GM23248 (cell line): Measurements from ENCODE around the gene DRAXIN. TPM values are rescaled to one million over a fixed set of nuclear protein-coding genes. Genes with fewer than 3 reads are reported as not detected.

Experiments used
- DNase-seq: peaks from one replicate; pipeline ENCODE4 v3.0.0-alpha.2; 2015
- H2AFZ ChIP-seq: fragments of 200-600 bp; sonication (generic); 2 replicates; pipeline ENCODE4 v1.6.1; 2016; ENCODE audit warnings: antibody characterized with exemption
- H3F3A ChIP-seq: fragments of 200-600 bp; sonication (generic); 2 replicates; pipeline ENCODE4 v1.6.1; 2016; ENCODE audit warnings: mild to moderate bottlenecking, antibody characterized with exemption, mixed run types; ENCODE audit not compliant: insufficient read depth
- H3K27ac ChIP-seq: fragments of 200-600 bp; sonication (generic); 2 replicates; pipeline ENCODE4 v1.5.1; 2016; ENCODE audit warnings: mild to moderate bottlenecking
- H3K27me3 ChIP-seq: fragments of 200-600 bp; sonication (generic); replicated peaks from 2 replicates; pipeline ENCODE4 v1.6.1; 2016; ENCODE audit warnings: mild to moderate bottlenecking; ENCODE audit not compliant: insufficient read depth
- H3K36me3 ChIP-seq: fragments of 200-600 bp; sonication (generic); 2 replicates; pipeline ENCODE4 v1.6.1; 2016; ENCODE audit warnings: low read depth, mild to moderate bottlenecking
- H3K4me1 ChIP-seq: fragments of 200-600 bp; sonication (generic); 2 replicates; pipeline ENCODE4 v1.6.1; 2016; ENCODE audit warnings: mild to moderate bottlenecking; ENCODE audit not compliant: insufficient read depth
- H3K4me2 ChIP-seq: fragments of 200-600 bp; sonication (generic); one replicate; pipeline ENCODE4 v1.6.1; 2016; ENCODE audit warnings: mild to moderate bottlenecking; ENCODE audit not compliant: unreplicated experiment
- H3K4me3 ChIP-seq: fragments of 200-600 bp; sonication (generic); 2 replicates; pipeline ENCODE4 v1.5.1; 2016; ENCODE audit warnings: mild to moderate bottlenecking
- H3K79me2 ChIP-seq: fragments of 200-600 bp; sonication (generic); 2 replicates; pipeline ENCODE4 v1.6.1; 2016; ENCODE audit warnings: mild to moderate bottlenecking; ENCODE audit not compliant: insufficient read depth
- H3K9ac ChIP-seq: fragments of 200-600 bp; sonication (generic); 2 replicates; pipeline ENCODE4 v1.6.1; 2016; ENCODE audit warnings: mild to moderate bottlenecking
- H3K9me2 ChIP-seq: fragments of 200-600 bp; sonication (generic); 2 replicates; pipeline ENCODE4 v1.6.1; 2016; ENCODE audit warnings: mixed run types, mild to moderate bottlenecking, moderate library complexity; ENCODE audit not compliant: insufficient read depth
- H3K9me3 ChIP-seq: fragments of 200-600 bp; sonication (generic); one replicate; pipeline ENCODE4 v1.6.1; 2017; ENCODE audit warnings: low read depth
- H4K20me1 ChIP-seq: fragments of 200-600 bp; sonication (generic); 2 replicates; pipeline ENCODE4 v1.6.0; 2016; ENCODE audit not compliant: insufficient read depth
- EZH2 ChIP-seq: fragments of 200-600 bp; sonication (generic); IDR thresholded peaks from 2 replicates; pipeline ENCODE4 v1.6.1; 2018; ENCODE audit warnings: antibody characterized with exemption, mild to moderate bottlenecking; ENCODE audit not compliant: insufficient read depth, poor library complexity, severe bottlenecking
- EZH2phosphoT487 ChIP-seq: fragments of 200-600 bp; sonication (generic); IDR thresholded peaks from 2 replicates; pipeline ENCODE4 v1.6.1; 2018; ENCODE audit warnings: antibody characterized with exemption, moderate library complexity, mild to moderate bottlenecking, low read depth; ENCODE audit not compliant: insufficient read depth
- WGBS, 2 experiments: methylation state at CpG; one replicate each; pipeline ENCODE4 v1.1.6; 2015 to 2017; ENCODE audit warnings: low lambda C conversion rate in 2 of 2, low coverage in 1 of 2; ENCODE audit errors: missing lambda C conversion rate in 2 of 2; 5-methylcytosine and 5-hydroxymethylcytosine counted together
- in situ Hi-C: fragments of 300-500 bp; cut with MboI; formaldehyde crosslinking; loops from 2 replicates; pipeline ENCODE4 v1.15.0; 2020
- polyA plus RNA-seq: library from polyadenylated mRNA; unstranded; fragments of >200 nt; fragmentation: Nextera tagmentation; extraction: Ambion mirVana; gene quantifications from 2 replicates; pipeline ENCODE4 v1.2.1, GENCODE V29; 2016
- total RNA-seq: library from RNA; depleted of rRNA; stranded (reverse); fragments of >200 nt; shearing (Covaris generic); gene quantifications from 2 replicates; pipeline ENCODE4 v1.2.3, GENCODE V29; 2014

The DRAXIN gene
- total and polyA plus RNA-seq, 2 experiments from 2014 or later, result 0.06 to 0.11 TPM

GRCh38 chr1:11722538-11722937 is 31.0 kb downstream of the DRAXIN start:
- no peak overlapping the region for H3K27ac ChIP-seq
- no peaks in the 10 kb centered on the region for H3F3A ChIP-seq
- WGBS, 2 experiments, result 35 to 58% methylated on average over 2 of the region's 2 CpGs
- H3K79me2 ChIP-seq, result no peaks in the 10 kb centered on the region
- no peak overlapping the region for H3K9ac ChIP-seq
- no peaks in the 10 kb centered on the region for H3K9me3 ChIP-seq
- H3K9me2 ChIP-seq, result no peaks in the 10 kb centered on the region
- H3K4me3 ChIP-seq, result no peak overlapping the region
- no peaks in the 10 kb centered on the region for H4K20me1 ChIP-seq
- no peak for DNase-seq
- no peak overlapping the region for H2AFZ ChIP-seq
- no peak overlapping the region for H3K4me2 ChIP-seq
- in situ Hi-C loops, result no loop called here
- no peaks in the 10 kb centered on the region for H3K36me3 ChIP-seq
- H3K4me1 ChIP-seq, result no peaks in the 10 kb centered on the region
- no peak for TF ChIP-seq EZH2
- no peak for TF ChIP-seq EZH2phosphoT487
- 0 out of 2 replicates have a peak, but pooled peaks cover 5% of the 10 kb centered on the region for H3K27me3 ChIP-seq

DNA sequence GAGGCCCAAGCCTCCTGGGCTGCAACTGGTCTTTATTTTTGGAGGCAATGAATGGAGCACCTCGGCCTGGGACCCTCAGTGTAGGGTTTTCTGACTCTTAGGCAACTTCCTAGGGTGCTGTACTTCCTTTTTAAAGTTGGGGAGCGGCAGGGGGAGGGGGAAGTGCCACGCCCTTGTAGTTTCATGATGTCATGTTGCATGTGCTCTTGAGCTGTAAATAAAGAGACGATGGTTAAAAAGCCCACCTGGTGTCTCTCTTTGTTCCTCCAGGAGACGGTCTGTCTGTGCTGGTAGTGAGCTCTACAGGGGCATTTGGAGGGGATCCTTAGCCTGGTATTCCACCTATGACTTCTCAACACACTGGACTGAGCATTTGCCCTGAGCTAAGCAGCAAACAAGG is 34.1 kb downstream of the DRAXIN start:
- 0 out of 2 replicates have a peak, but pooled peaks cover 4% of the 10 kb centered on the region for H3F3A ChIP-seq
- no peak overlapping the region for H3K9ac ChIP-seq
- no peaks in the 10 kb centered on the region for H4K20me1 ChIP-seq
- H3K27ac ChIP-seq, result no peak overlapping the region
- H3K4me1 ChIP-seq, result peaks cover 3% of the 10 kb centered on the region
- H3K4me3 ChIP-seq, result no peak overlapping the region
- no peak overlapping the region for H2AFZ ChIP-seq
- WGBS, 2 experiments, result 73 to 82% methylated on average over 5 of the region's 5 CpGs
- no peaks in the 10 kb centered on the region for H3K79me2 ChIP-seq
- H3K9me3 ChIP-seq, result no peaks in the 10 kb centered on the region
- no peak overlapping the region for H3K4me2 ChIP-seq
- DNase-seq, result no peak
- no peaks in the 10 kb centered on the region for H3K36me3 ChIP-seq
- H3K9me2 ChIP-seq, result no peaks in the 10 kb centered on the region
- TF ChIP-seq EZH2phosphoT487 (no peak), EZH2 (no peak)
- in situ Hi-C loops, result no loop called here
- 0 out of 2 replicates have a peak, but pooled peaks cover 5% of the 10 kb centered on the region for H3K27me3 ChIP-seq

DNA sequence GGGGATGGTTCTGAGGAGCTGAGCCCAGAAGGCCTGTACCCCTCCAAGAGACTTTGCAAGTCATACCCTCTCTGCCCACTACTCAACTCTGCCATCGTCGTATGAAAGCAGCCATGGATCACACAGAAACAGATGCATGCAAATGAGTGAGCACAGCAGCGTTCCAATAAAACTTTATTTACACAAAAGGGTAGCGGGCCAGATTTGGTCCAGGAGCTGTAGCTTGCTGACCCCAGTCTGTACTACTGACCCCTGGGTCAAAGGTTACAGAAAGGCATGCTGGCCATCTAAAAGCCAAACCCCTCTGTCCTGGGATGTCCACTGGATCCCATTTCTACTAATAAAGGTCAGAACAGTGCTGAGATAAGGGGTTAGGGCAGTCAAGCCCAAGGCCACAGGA is 35.6 kb downstream of the DRAXIN start:
- Histone ChIP-seq H3K9me2 (no peaks in the 10 kb centered on the region), H3K4me1 (peaks cover 14% of the 10 kb centered on the region), H3K27me3 (0 out of 2 replicates have a peak, but pooled peaks cover 4% of the 10 kb centered on the region), H3K79me2 (no peaks in the 10 kb centered on the region), H3K27ac (no peak overlapping the region), H3K4me2 (no peak overlapping the region), H3K9me3 (no peaks in the 10 kb centered on the region), H3K9ac (no peak overlapping the region), H3K36me3 (no peaks in the 10 kb centered on the region), H4K20me1 (no peaks in the 10 kb centered on the region), H3F3A (0 out of 2 replicates have a peak, but pooled peaks cover 4% of the 10 kb centered on the region), H3K4me3 (no peak overlapping the region), H2AFZ (no peak overlapping the region)
- no peak for DNase-seq
- TF ChIP-seq EZH2 (no peak), EZH2phosphoT487 (no peak)
- WGBS, 2 experiments, result 96 to 97% methylated on average over 4 of the region's 4 CpGs
- in situ Hi-C loops, result no loop called here

- no peaks in the 10 kb centered on the region for H3K79me2 ChIP-seq
- no peak overlapping the region for H3K27ac ChIP-seq
- H3K4me1 ChIP-seq, result peaks cover 18% of the 10 kb centered on the region
- H3K27me3 ChIP-seq, result no peaks in the 10 kb centered on the region
- H3F3A ChIP-seq, result 0 out of 2 replicates have a peak, but pooled peaks cover 4% of the 10 kb centered on the region
- no peaks in the 10 kb centered on the region for H3K9me3 ChIP-seq
- 98 to 100% methylated on average over 4 of the region's 4 CpGs for WGBS, 2 experiments
- no peak overlapping the region for H3K4me2 ChIP-seq
- H3K36me3 ChIP-seq, result no peaks in the 10 kb centered on the region
- no peak overlapping the region for H3K9ac ChIP-seq
- in situ Hi-C loops, result no loop called here
- H3K9me2 ChIP-seq, result no peaks in the 10 kb centered on the region
- TF ChIP-seq EZH2 (no peak), EZH2phosphoT487 (no peak)
- peak; percentile 42 for DNase-seq
- no peak overlapping the region for H3K4me3 ChIP-seq
- no peak overlapping the region for H2AFZ ChIP-seq
- no peaks in the 10 kb centered on the region for H4K20me1 ChIP-seq
Observed at GRCh38 chr1:11728126-11728806, 36.8 kb downstream of the DRAXIN start.

DNA sequence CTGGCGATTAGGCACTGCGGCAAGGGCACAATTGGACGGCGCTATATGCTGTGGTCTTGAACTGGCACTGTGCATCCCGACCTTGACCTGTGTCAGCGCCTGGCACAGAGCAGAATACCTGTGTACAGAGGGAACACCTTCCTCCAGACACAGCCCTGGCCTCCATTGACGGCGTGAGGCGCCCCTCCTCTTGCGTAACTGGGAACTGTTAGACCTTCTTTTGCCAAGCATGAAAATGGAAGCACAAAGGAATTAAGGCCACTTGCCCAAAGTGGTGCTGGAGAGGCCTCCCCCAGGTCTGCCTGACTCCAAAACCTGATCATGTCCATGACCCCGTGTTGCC is 37.6 kb downstream of the DRAXIN start:
- in situ Hi-C loops, result no loop called here
- DNase-seq, result no peak
- no peak overlapping the region for H3K4me2 ChIP-seq
- no peaks in the 10 kb centered on the region for H4K20me1 ChIP-seq
- H3K27me3 ChIP-seq, result no peaks in the 10 kb centered on the region
- no peak overlapping the region for H3K27ac ChIP-seq
- H3F3A ChIP-seq, result 0 out of 2 replicates have a peak, but pooled peaks cover 4% of the 10 kb centered on the region
- H3K9ac ChIP-seq, result no peak overlapping the region
- H2AFZ ChIP-seq, result no peak overlapping the region
- WGBS, 2 experiments, result 89 to 93% methylated on average over 11 of the region's 11 CpGs
- no peaks in the 10 kb centered on the region for H3K79me2 ChIP-seq
- no peaks in the 10 kb centered on the region for H3K9me2 ChIP-seq
- H3K4me1 ChIP-seq, result peaks cover 18% of the 10 kb centered on the region
- no peaks in the 10 kb centered on the region for H3K36me3 ChIP-seq
- H3K9me3 ChIP-seq, result no peaks in the 10 kb centered on the region
- no peak for TF ChIP-seq EZH2
- TF ChIP-seq EZH2phosphoT487, result no peak
- H3K4me3 ChIP-seq, result no peak overlapping the region
